PC-3 (cell line): Measurements from ENCODE around the gene HAND1. TPM values are rescaled to one million over a fixed set of nuclear protein-coding genes. Genes with fewer than 3 reads are reported as not detected.

ENCODE experiments used
- ATAC-seq: fragments of 200-7000 bp; cut with Tn5 transposase; 2 replicates; pipeline ENCODE4 v1.9.1; 2020; ENCODE audit warnings: mild to moderate bottlenecking, moderate library complexity
- BruUV-seq: library from RNA; stranded (reverse); fragments of 400-500 nt; replicated peaks from 2 replicates; lab custom pipeline; 2021; lab: Mats Ljungman, UMichigan
- CTCF ChIA-PET: fragments of 300-600 bp; sonication (Branson Sonifier 250); formaldehyde crosslinking; loops from one replicate; lab custom pipeline; 2022; ENCODE audit warnings: antibody characterized with exemption; lab: Charles Lee
- POLR2A ChIA-PET: fragments of 300-600 bp; sonication (Branson Sonifier 250); formaldehyde crosslinking; loops from one replicate; lab custom pipeline; 2022; ENCODE audit warnings: antibody characterized with exemption; ENCODE audit not compliant: unreplicated experiment; lab: Charles Lee
- DNase-seq: peaks from one replicate; pipeline ENCODE4 v3.0.0-alpha.2; 2015
- H2AFZ ChIP-seq: fragments of 300-600 bp; sonication (generic); 2 replicates; pipeline ENCODE4 v1.6.0; 2016; ENCODE audit warnings: antibody characterized with exemption, low read length
- H3F3A ChIP-seq: fragments of 300-600 bp; sonication (generic); one replicate; pipeline ENCODE4 v1.6.0; 2017; ENCODE audit warnings: antibody characterized with exemption, low read length, control low read depth, mild to moderate bottlenecking; ENCODE audit not compliant: unreplicated experiment
- H3K27ac ChIP-seq: fragments of 300-600 bp; sonication (generic); 2 replicates; pipeline ENCODE4 v1.5.1; 2016; ENCODE audit warnings: mild to moderate bottlenecking, low read length
- H3K27me3 ChIP-seq: fragments of 300-600 bp; sonication (generic); 2 replicates; pipeline ENCODE4 v1.6.1; 2016; ENCODE audit warnings: low read length, mixed read lengths
- H3K36me3 ChIP-seq: fragments of 300-600 bp; sonication (generic); 2 replicates; pipeline ENCODE4 v1.6.1; 2016; ENCODE audit warnings: low read depth, mixed run types, low read length, mixed read lengths
- H3K4me1 ChIP-seq: fragments of 300-600 bp; sonication (generic); 2 replicates; pipeline ENCODE4 v1.5.1; 2016; ENCODE audit warnings: low read length; ENCODE audit not compliant: insufficient read depth
- H3K4me2 ChIP-seq: fragments of 300-600 bp; sonication (generic); 2 replicates; pipeline ENCODE4 v1.6.0; 2016; ENCODE audit warnings: low read length
- H3K4me3 ChIP-seq: fragments of 300-600 bp; sonication (generic); 2 replicates; pipeline ENCODE4 v1.5.1; 2016; ENCODE audit warnings: mild to moderate bottlenecking, low read length, mixed read lengths
- H3K79me2 ChIP-seq: fragments of 300-600 bp; sonication (generic); 2 replicates; pipeline ENCODE4 v1.6.1; 2017; ENCODE audit warnings: low read length, mixed read lengths
- H3K9ac ChIP-seq: fragments of 300-600 bp; sonication (generic); 2 replicates; pipeline ENCODE4 v1.6.0; 2016; ENCODE audit warnings: mild to moderate bottlenecking, low read length
- H3K9me2 ChIP-seq: fragments of 300-600 bp; sonication (generic); replicated peaks from 2 replicates; pipeline ENCODE4 v1.6.1; 2016; ENCODE audit warnings: mixed run types, low read length, mixed read lengths
- H3K9me3 ChIP-seq: fragments of 300-600 bp; sonication (generic); 2 replicates; pipeline ENCODE4 v1.6.1; 2016; ENCODE audit warnings: low read length, mixed read lengths
- H4K20me1 ChIP-seq: fragments of 300-600 bp; sonication (generic); 2 replicates; pipeline ENCODE4 v1.6.1; 2016; ENCODE audit warnings: low read length, mixed read lengths
- EZH2 ChIP-seq: fragments of 300-600 bp; sonication (generic); IDR thresholded peaks from one replicate; pipeline ENCODE4 v1.6.1; 2017; ENCODE audit warnings: antibody characterized with exemption, mild to moderate bottlenecking, low read length; ENCODE audit not compliant: unreplicated experiment
- EZH2phosphoT487 ChIP-seq: fragments of 300-600 bp; sonication (generic); IDR thresholded peaks from 2 replicates; pipeline ENCODE4 v1.6.1; 2018; ENCODE audit warnings: mild to moderate bottlenecking, antibody characterized with exemption, low read length, borderline replicate concordance
- intact Hi-C: fragments of 100-400 bp; cut with micrococcal nuclease; formaldehyde crosslinking; loops from 2 replicates; pipeline ENCODE4 v1.9.0; 2023
- total RNA-seq: library from RNA; depleted of rRNA; stranded (reverse); fragments of >200 nt; gene quantifications from 2 replicates; pipeline ENCODE4 v1.2.3, GENCODE V29; 2014
- TF ChIP-seq, protein P1 (sequence below): fragments of 300-600 bp; sonication (generic); conservative IDR thresholded peaks from 2 replicates; pipeline ENCODE4 v1.5.1; 2017; ENCODE audit warnings: antibody characterized with exemption, low read depth, mild to moderate bottlenecking, low read length

Gene HAND1
- total RNA-seq, 1 experiment from 2014 or later = not detected

DNA sequence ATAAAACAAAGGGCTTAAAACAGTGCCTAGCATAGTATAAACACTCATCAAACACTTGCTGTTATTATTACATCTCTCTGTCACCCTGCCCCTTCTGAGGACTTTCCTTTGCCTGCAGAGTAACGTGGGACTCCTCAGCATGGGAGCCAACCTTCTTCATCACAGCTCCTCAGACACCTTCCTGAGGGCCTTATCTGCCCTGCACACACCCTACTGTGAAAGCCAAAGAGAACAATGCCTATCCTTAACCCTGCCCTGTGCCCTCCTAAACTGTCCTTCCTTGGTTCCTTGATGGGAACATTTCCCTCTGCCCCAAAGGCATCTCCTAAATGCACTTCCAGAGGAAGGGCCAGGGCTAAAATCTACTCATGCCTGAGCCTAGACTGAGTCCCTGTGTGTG, 20.6 kb upstream of the HAND1 start:
- H2AFZ ChIP-seq = no peak overlapping the region
- no peak for DNase-seq
- H3K4me2 ChIP-seq = no peak overlapping the region
- ChIA-PET POLR2A (no interaction called here), CTCF (no interaction called here)
- H4K20me1 ChIP-seq = no peaks in the 10 kb centered on the region
- peaks cover 28% of the 10 kb centered on the region for H3K27me3 ChIP-seq
- H3K27ac ChIP-seq = no peak overlapping the region
- no peaks in the 10 kb centered on the region for H3K36me3 ChIP-seq
- no peak overlapping the region for H3K4me3 ChIP-seq
- TF ChIP-seq EZH2phosphoT487 (no peak), EZH2 (no peak)
- TF ChIP-seq, protein P1, sequence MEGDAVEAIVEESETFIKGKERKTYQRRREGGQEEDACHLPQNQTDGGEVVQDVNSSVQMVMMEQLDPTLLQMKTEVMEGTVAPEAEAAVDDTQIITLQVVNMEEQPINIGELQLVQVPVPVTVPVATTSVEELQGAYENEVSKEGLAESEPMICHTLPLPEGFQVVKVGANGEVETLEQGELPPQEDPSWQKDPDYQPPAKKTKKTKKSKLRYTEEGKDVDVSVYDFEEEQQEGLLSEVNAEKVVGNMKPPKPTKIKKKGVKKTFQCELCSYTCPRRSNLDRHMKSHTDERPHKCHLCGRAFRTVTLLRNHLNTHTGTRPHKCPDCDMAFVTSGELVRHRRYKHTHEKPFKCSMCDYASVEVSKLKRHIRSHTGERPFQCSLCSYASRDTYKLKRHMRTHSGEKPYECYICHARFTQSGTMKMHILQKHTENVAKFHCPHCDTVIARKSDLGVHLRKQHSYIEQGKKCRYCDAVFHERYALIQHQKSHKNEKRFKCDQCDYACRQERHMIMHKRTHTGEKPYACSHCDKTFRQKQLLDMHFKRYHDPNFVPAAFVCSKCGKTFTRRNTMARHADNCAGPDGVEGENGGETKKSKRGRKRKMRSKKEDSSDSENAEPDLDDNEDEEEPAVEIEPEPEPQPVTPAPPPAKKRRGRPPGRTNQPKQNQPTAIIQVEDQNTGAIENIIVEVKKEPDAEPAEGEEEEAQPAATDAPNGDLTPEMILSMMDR = no peak
- no TSS peak for BruUV-seq
- no peaks in the 10 kb centered on the region for H3K9me3 ChIP-seq
- no peaks in the 10 kb centered on the region for H3K9me2 ChIP-seq
- no peaks in the 10 kb centered on the region for H3K4me1 ChIP-seq
- H3K79me2 ChIP-seq = no peaks in the 10 kb centered on the region
- no peak overlapping the region for H3K9ac ChIP-seq
- H3F3A ChIP-seq = no peaks in the 10 kb centered on the region
- no peak for ATAC-seq
- intact Hi-C loops = no loop called here

DNA sequence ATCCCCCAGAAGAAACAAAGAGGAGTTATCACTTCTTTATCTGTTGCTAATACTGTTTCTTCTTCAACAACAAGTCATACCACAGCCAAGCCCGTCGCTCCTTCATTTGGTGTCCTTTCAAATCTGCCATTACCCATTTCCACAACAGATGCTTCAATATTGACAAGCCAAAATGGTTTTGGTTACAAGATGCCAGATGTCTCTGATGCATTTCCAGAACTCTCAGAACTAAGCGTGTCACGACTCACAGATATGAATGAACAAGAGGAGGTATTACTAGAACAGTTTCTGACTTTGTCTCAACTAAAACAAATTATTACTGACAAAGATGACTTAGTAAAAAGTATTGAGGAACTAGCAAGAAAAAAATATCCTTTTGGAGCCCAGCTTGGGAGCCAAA, 16.0 kb upstream of the HAND1 start:
- H3K36me3 ChIP-seq = no peaks in the 10 kb centered on the region
- TF ChIP-seq EZH2 (no peak), EZH2phosphoT487 (no peak)
- TF ChIP-seq, protein P1 = no peak
- H4K20me1 ChIP-seq = no peaks in the 10 kb centered on the region
- peaks cover 43% of the 10 kb centered on the region for H3K27me3 ChIP-seq
- no peak for ATAC-seq
- H3F3A ChIP-seq = no peaks in the 10 kb centered on the region
- H2AFZ ChIP-seq = no peak overlapping the region
- POLR2A ChIA-PET = no interaction called here
- H3K9me2 ChIP-seq = no peaks in the 10 kb centered on the region
- no peak overlapping the region for H3K27ac ChIP-seq
- H3K4me2 ChIP-seq = no peak overlapping the region
- H3K79me2 ChIP-seq = no peaks in the 10 kb centered on the region
- no peaks in the 10 kb centered on the region for H3K4me1 ChIP-seq
- H3K9ac ChIP-seq = no peak overlapping the region
- no TSS peak for BruUV-seq
- CTCF ChIA-PET = no interaction called here
- H3K9me3 ChIP-seq = no peaks in the 10 kb centered on the region
- intact Hi-C loops = no loop called here
- H3K4me3 ChIP-seq = no peak overlapping the region
- DNase-seq = no peak

GRCh38 chr5:154493274-154493673, 15.2 kb upstream of the HAND1 start:
- Histone ChIP-seq H3K4me3 (no peak overlapping the region), H3K9me2 (no peaks in the 10 kb centered on the region), H3K36me3 (no peaks in the 10 kb centered on the region), H3K27me3 (peaks cover 49% of the 10 kb centered on the region), H4K20me1 (no peaks in the 10 kb centered on the region), H3K4me1 (no peaks in the 10 kb centered on the region), H3F3A (no peaks in the 10 kb centered on the region), H3K9ac (no peak overlapping the region), H3K27ac (no peak overlapping the region), H3K4me2 (no peak overlapping the region), H3K79me2 (no peaks in the 10 kb centered on the region), H2AFZ (no peak overlapping the region), H3K9me3 (no peaks in the 10 kb centered on the region)
- intact Hi-C loops = no loop called here
- no peak for TF ChIP-seq EZH2
- TF ChIP-seq, protein P1 = no peak
- TF ChIP-seq EZH2phosphoT487 = no peak
- DNase-seq (no peak), ATAC-seq (no peak)
- CTCF ChIA-PET = no interaction called here
- POLR2A ChIA-PET = no interaction called here
- no TSS peak for BruUV-seq
